Naive B cell (primary cell): ENCODE results near the gene RBM12. TPM values are rescaled to one million over a fixed set of nuclear protein-coding genes. Genes with fewer than 3 reads are reported as not detected.

Experiments
- ATAC-seq, 2 donors: fragments of 150-1000 bp; cut with Tn5 transposase; 2 replicates each; pipeline ENCODE4 v1.10.0; 2021; ENCODE audit warnings: low read depth in 2 of 2, mild to moderate bottlenecking in 2 of 2, moderate library complexity in 2 of 2
- DNase-seq: peaks from one replicate; pipeline ENCODE4 v3.0.0; 2022
- H3K27ac Mint-ChIP-seq, 6 donors: one replicate each; pipeline ENCODE4 v1.8.0; 2020 to 2022; ENCODE audit warnings: mild to moderate bottlenecking in 6 of 6, mixed read lengths in 6 of 6, moderate library complexity in 5 of 6, inconsistent platforms in 2 of 6
- H3K27me3 Mint-ChIP-seq, 3 donors: one replicate each; pipeline ENCODE4 v1.8.0; 2021 to 2022; ENCODE audit warnings: mixed read lengths in 3 of 3, mild to moderate bottlenecking in 1 of 3
- H3K36me3 Mint-ChIP-seq, 2 donors: one replicate each; pipeline ENCODE4 v1.8.0; 2020 to 2022; ENCODE audit warnings: mixed read lengths in 2 of 2, inconsistent platforms in 1 of 2, mild to moderate bottlenecking in 1 of 2
- H3K4me1 Mint-ChIP-seq, 3 donors: one replicate each; pipeline ENCODE4 v1.8.0; 2020 to 2022; ENCODE audit warnings: mixed read lengths in 3 of 3, inconsistent platforms in 1 of 3, mild to moderate bottlenecking in 1 of 3, moderate library complexity in 1 of 3
- H3K4me3 Mint-ChIP-seq, 8 donors: one replicate each; pipeline ENCODE4 v1.8.0; 2020 to 2022; ENCODE audit warnings: mild to moderate bottlenecking in 8 of 8, mixed read lengths in 8 of 8, moderate library complexity in 8 of 8, inconsistent platforms in 2 of 8
- H3K9me3 Mint-ChIP-seq, 7 donors: one replicate each; pipeline ENCODE4 v1.8.0; 2020 to 2022; ENCODE audit warnings: mixed read lengths in 7 of 7, mild to moderate bottlenecking in 5 of 7, inconsistent platforms in 2 of 7, moderate library complexity in 1 of 7
- polyA plus RNA-seq, 6 donors: library from polyadenylated mRNA; unstranded; fragments of 300-500 nt; fragmentation: Illumina TruSeq; gene quantifications; one replicate each; pipeline ENCODE4 v1.2.3, GENCODE V29; 2021; ENCODE audit warnings: low read depth in 6 of 6

The RBM12 gene
- polyA plus RNA-seq, 6 donors from 2014 or later = 39.4 to 58.8 (median 51.6) TPM

DNA sequence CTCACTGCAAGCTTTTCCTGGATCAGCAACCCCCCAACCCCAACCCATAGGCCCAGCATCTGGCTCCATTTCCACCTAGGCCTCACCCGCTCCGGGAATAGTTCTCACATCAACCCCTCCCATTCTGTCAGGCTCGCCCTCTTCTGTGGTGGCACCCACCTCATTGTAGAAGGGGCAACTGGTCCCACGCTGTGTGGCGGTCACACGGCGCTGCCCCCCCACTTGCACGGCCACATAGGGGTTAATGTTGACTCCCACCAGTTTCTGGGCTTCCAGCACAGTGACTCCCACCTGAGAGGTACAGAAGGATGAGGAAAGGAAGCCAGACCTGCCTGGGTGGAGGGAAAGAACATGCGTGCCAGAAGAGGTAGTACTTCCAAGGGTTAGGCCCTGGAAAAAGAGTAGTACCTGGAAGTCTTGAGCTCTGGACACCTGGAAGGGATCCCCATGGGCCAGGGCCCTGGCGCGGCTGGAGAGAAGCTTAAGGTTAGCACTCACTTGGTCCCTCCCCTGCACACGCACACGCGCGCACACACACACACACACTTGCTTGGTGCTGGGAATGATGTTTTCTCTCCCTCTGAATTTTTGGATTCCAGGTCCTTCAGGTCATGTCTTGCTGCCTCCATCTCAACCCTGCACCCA lies 61.7 kb downstream of the RBM12 start:
- no peaks in the 10 kb centered on the region for H3K9me3 Mint-ChIP-seq
- H3K4me3 Mint-ChIP-seq = peak overlapping the region in 6 of 8 donors; percentile 24 to 80 (median 57)
- DNase-seq (no peak), ATAC-seq (no peak)
- peaks cover 13 to 44% (median 34%) of the 10 kb centered on the region in 3 donors for H3K27me3 Mint-ChIP-seq
- no peaks in the 10 kb centered on the region for H3K36me3 Mint-ChIP-seq
- H3K27ac Mint-ChIP-seq = peak overlapping the region in 4 of 6 donors; percentile 3 to 76 (median 70)
- peaks cover 7 to 11% (median 10%) of the 10 kb centered on the region in 3 donors for H3K4me1 Mint-ChIP-seq

DNA sequence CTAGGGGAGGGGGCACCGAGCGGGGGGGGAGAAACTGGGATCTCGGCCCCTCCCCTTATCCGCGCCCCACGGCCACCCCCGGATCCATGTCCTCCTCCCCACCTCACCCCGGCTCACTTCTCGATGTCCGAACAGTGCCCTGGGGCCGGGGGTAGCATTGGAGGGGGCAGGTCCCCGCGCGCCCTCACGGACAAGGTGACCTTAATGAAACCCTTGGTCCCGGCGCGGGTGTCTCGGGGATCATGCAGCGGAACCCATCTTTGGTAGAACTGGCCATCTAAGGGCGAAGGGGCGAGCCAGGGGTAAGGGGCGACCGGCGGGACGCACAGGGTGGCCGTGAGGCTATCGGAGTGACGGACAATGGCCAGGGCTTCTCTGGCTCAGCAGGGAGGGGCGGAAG lies 62.7 kb downstream of the RBM12 start:
- Mint-ChIP-seq H3K4me1 (peaks cover 7 to 11% (median 10%) of the 10 kb centered on the region in 3 donors), H3K9me3 (no peaks in the 10 kb centered on the region), H3K4me3 (peak overlapping the region; percentile 24 to 82 (median 62)), H3K36me3 (no peaks in the 10 kb centered on the region), H3K27ac (peak overlapping the region in 1 of 6 donors; percentile 69), H3K27me3 (peaks cover 13 to 44% (median 34%) of the 10 kb centered on the region in 3 donors)
- ATAC-seq (no peak), DNase-seq (no peak)

DNA sequence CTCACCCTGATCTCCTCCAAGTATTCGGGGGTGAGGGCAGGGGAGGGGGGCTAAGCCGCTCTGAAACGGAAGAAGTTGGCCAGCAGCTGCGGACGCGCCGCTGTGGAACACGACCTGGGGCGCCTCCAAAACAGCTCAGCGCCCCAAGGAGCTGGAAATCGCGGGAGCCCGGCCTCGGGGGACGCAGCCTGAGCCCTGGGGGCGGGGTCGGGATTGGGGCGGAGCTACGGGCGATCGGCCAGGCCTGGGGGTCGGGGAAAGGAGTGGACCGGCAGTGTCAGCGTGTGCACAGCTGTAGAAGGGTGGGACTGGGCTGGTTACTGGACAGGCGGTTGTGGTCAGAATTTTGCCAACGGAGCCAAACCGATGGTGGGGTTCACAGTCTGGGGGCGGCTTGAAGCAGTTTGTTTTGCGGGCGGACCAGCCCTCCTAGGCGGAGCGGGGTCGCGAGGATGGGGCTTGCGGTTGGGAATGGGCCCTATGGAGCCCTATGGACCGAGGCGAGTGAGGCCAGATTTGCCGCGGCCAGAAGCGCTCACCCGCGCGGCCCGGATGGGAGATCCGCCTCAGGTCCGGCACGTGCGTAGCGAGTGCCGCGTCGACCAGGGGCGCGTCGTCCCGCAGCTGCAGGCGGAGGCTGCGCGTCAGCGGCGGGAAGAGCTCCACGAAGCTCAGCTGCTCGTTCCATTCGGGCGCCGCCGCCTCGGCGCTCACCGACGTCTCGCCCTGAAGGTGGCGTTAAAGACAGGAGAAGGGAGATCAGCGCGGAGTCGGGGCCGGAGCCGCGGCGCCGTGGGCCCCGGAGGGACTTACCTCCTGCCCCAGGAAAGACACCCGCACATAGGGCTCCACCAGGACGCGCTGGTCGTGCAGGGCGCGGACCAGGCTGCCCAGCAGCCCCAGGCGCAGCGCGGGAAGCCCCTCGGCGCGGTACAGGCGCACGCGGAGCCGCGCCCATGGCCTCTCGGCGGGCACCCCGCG lies 63.4 kb downstream of the RBM12 start:
- DNase-seq (peak; percentile 78), ATAC-seq (peak; percentile 83 to 86)
- peak overlapping the region; percentile 80 to 91 (median 86) for H3K4me3 Mint-ChIP-seq
- peak overlapping the region; percentile 69 to 96 (median 90) for H3K27ac Mint-ChIP-seq
- peaks cover 7 to 11% (median 10%) of the 10 kb centered on the region in 3 donors for H3K4me1 Mint-ChIP-seq
- no peaks in the 10 kb centered on the region for H3K36me3 Mint-ChIP-seq
- H3K9me3 Mint-ChIP-seq = no peaks in the 10 kb centered on the region
- H3K27me3 Mint-ChIP-seq = peaks cover 13 to 44% (median 34%) of the 10 kb centered on the region in 3 donors

DNA sequence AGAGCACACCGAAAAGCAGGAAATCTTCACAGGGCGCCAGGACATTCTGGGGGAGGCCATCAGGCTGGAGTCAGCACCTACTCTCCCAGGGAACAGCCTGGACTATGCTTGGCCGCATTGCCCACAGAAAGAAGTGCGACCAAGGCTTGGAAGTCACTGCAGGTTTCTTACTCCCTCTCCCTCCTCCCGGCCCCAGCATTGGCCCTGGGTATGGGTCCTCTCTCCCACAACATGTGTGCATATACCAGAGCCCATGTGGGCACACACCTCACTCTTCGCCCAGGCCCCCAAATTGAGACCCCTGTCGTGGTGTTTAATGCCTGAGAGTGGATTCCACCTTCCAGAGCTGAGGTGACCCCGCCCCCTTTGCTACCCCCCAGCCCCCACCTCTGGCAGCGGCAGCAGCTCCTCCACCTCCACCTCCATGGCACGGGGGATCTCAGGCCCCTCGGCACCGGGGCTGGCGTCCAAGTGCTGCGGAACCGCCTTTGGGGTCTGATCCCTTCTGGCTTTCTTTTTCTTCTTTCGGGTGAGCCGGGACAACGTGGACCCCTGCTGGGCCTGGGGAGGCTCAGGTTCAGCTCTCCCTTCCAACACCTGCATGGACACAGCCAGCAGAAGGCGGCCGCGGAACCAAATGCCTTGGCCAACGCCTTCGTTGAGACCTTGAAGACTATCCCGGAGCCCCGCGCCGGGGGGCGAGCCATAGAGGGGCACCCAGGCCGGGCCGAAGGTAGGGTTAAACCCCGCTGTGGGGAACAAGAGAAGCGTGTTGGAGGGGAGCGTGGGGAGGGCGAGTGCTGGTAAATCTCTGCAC lies 64.3 kb downstream of the RBM12 start:
- H3K4me1 Mint-ChIP-seq = peaks cover 7 to 11% (median 10%) of the 10 kb centered on the region in 3 donors
- H3K36me3 Mint-ChIP-seq = no peaks in the 10 kb centered on the region
- H3K4me3 Mint-ChIP-seq = peak overlapping the region; percentile 80 to 91 (median 86)
- peaks cover 13 to 44% (median 34%) of the 10 kb centered on the region in 3 donors for H3K27me3 Mint-ChIP-seq
- ATAC-seq (peak; percentile 7 to 13), DNase-seq (no peak)
- no peaks in the 10 kb centered on the region for H3K9me3 Mint-ChIP-seq
- H3K27ac Mint-ChIP-seq = peak overlapping the region in 4 of 6 donors; percentile 69 to 96 (median 88)

DNA sequence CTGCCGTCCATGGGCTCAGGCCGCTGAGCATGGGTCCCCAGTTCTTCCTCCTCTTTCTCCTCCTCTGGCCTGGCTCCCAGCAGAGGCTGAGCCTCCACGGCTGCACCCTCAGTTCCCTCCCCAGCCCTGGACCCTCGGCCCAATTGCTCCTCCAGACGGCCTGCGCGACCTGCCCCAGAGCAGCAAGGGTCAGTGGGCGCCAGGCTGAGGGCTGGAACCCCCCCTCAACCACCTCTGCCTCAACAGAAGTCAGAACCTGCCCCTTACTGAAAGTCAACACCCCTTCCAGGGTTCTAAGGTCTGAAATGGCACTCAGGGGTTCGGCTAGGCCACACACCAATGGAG lies 65.0 kb downstream of the RBM12 start:
- peak overlapping the region in 4 of 8 donors; percentile 25 to 90 (median 48) for H3K4me3 Mint-ChIP-seq
- H3K27me3 Mint-ChIP-seq = peaks cover 8 to 44% (median 34%) of the 10 kb centered on the region in 3 donors
- no peak for DNase-seq
- peaks cover 7 to 11% (median 10%) of the 10 kb centered on the region in 3 donors for H3K4me1 Mint-ChIP-seq
- H3K27ac Mint-ChIP-seq = peak overlapping the region in 1 of 6 donors; percentile 63
- H3K36me3 Mint-ChIP-seq = no peaks in the 10 kb centered on the region
- no peaks in the 10 kb centered on the region for H3K9me3 Mint-ChIP-seq
- ATAC-seq = no peak

Other genes starting within 250 kb of the RBM12 start
- gene GDF5, start 226.7 kb downstream of the RBM12 start, polyA plus RNA-seq = not detected
- 10 to 100 TPM in 1 of 6 donors, 1 to 10 TPM in 4, not detected in 1; 3.4 to 20.5 (median 5.2) TPM for gene CEP250, start 209.3 kb downstream of the RBM12 start, polyA plus RNA-seq
- gene C20orf173, start 135.2 kb downstream of the RBM12 start, polyA plus RNA-seq = not detected
- gene ERGIC3, start 122.8 kb downstream of the RBM12 start, polyA plus RNA-seq = 100 to 1,000 TPM; 103 to 141 (median 117) TPM
- 1 to 10 TPM in 3 of 6 donors, under 1 TPM in 3; 0.29 to 1.5 (median 0.89) TPM for gene SPAG4, start 49.1 kb downstream of the RBM12 start, polyA plus RNA-seq
- gene CPNE1, start within 50 bp of the RBM12 start, polyA plus RNA-seq = 100 to 1,000 TPM; 178 to 542 (median 337) TPM
- 10 to 100 TPM in 5 of 6 donors, 1 to 10 TPM in 1; 7.8 to 23.1 (median 13.3) TPM for gene NFS1, start 34.5 kb upstream of the RBM12 start, polyA plus RNA-seq
- 100 to 1,000 TPM; 256 to 337 (median 292) TPM for gene ROMO1, start 34.5 kb upstream of the RBM12 start, polyA plus RNA-seq
- gene RBM39, start 77.4 kb upstream of the RBM12 start, polyA plus RNA-seq = 100 to 1,000 TPM in 5 of 6 donors, 10 to 100 TPM in 1; 85.4 to 213 (median 173) TPM
- 100 to 1,000 TPM; 150 to 257 (median 154) TPM for gene PHF20, start 107.1 kb upstream of the RBM12 start, polyA plus RNA-seq